GM21526 (cell line): ENCODE measurements around the gene GRID1.

Source experiments
- ATAC-seq: cut with Tn5 transposase; IDR thresholded peaks from one replicate; pipeline ENCODE4 v1.9.1; 2021; ENCODE audit warnings: moderate library complexity; ENCODE audit not compliant: unreplicated experiment, low FRiP score

Gene GRID1

GRCh38 chr10:86340176-86340990 is 26.2 kb downstream of the GRID1 start:
- ATAC-seq, result no peak

- ATAC-seq, result no peak
These were observed 27.2 kb downstream of the GRID1 start for GRCh38 chr10:86339226-86339865.

GRCh38 chr10:86337121-86337601 is 29.4 kb downstream of the GRID1 start:
- no peak for ATAC-seq

- no peak for ATAC-seq
These were observed 30.3 kb downstream of the GRID1 start for GRCh38 chr10:86336341-86336740.

- no peak for ATAC-seq
These were observed 30.8 kb downstream of the GRID1 start for GRCh38 chr10:86335831-86336230.

- no peak for ATAC-seq
These were observed 31.3 kb downstream of the GRID1 start for GRCh38 chr10:86335257-86335656.

- ATAC-seq, result no peak
These were observed 32.0 kb downstream of the GRID1 start for GRCh38 chr10:86334488-86335085.

GRCh38 chr10:86333826-86334487 is 32.6 kb downstream of the GRID1 start:
- ATAC-seq, result no peak

- no peak for ATAC-seq
These were observed 34.7 kb downstream of the GRID1 start for GRCh38 chr10:86331861-86332260.

- ATAC-seq, result no peak
These were observed 35.5 kb downstream of the GRID1 start for GRCh38 chr10:86330778-86331763.

GRCh38 chr10:86329896-86330680 is 36.5 kb downstream of the GRID1 start:
- ATAC-seq, result no peak

GRCh38 chr10:86329093-86329710 is 37.4 kb downstream of the GRID1 start:
- no peak for ATAC-seq

GRCh38 chr10:86327954-86328725 is 38.5 kb downstream of the GRID1 start:
- no peak for ATAC-seq

- ATAC-seq, result no peak
These were observed 41.4 kb downstream of the GRID1 start for GRCh38 chr10:86325158-86325557.

- ATAC-seq, result no peak
These were observed 45.0 kb downstream of the GRID1 start for GRCh38 chr10:86321568-86321967.

- ATAC-seq, result no peak
These were observed 46.9 kb downstream of the GRID1 start for GRCh38 chr10:86319676-86320075.

GRCh38 chr10:86317949-86318725 is 48.5 kb downstream of the GRID1 start:
- no peak for ATAC-seq
